ENCODE data around the gene CDH23.

Gene CDH23

DNA sequence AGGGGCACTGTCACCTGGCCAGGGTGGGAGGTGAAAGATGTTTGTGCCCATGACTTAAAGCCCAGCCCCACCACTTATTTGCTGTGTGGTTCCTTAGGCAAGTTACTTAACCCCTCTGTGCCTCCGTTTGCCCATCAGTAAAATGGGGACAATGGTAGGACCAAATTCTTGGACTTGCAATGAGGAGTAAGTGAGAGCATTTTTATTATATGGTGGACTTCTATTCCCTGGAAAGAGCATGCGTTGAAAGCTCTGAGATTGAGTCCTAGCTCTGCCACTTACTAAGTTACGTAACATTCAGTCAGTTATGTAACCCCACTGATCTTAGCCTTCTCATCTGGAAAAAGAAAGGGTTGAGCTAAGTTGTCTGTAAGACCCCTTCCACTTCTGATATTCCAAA lies 357.8 kb downstream of the CDH23 start:
- DNase-seq (ENCODE audit: low read depth, low spot score): no peak

DNA sequence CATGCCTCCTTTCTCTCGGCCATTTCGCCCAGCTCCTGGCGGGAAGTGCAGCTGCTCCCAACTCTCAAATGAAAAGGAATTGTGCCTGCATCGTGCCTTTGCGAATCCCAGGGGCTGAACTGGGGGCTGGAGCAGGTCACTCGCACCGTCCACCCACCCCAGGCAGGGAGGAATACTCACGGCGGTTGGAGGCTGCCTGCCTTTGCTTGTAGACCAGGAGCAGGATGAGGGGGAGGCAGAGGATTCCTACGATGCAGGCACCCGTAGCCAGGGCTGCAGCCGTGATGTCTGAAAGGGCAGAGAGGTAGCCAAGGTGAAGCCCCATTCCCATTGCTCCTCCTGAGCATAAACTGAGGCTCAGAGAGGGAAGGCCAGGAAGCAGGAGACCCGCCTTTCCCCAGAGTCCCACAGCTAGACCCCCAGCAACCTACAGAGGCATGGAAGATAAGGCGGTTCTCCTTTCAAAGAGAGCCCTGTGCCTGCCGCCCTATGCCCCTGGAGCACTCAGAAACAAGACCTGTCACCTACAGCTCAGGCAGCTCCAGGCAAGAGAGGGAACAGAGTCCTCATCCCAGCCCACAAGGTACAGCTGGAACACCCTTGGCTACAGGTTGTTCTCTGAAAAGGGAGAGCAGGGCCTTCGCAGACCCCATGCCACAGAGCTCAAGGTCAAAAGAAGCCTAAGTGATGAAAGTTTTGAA lies 358.6 kb downstream of the CDH23 start:
- DNase-seq (ENCODE audit: low read depth, low spot score): no peak

DNA sequence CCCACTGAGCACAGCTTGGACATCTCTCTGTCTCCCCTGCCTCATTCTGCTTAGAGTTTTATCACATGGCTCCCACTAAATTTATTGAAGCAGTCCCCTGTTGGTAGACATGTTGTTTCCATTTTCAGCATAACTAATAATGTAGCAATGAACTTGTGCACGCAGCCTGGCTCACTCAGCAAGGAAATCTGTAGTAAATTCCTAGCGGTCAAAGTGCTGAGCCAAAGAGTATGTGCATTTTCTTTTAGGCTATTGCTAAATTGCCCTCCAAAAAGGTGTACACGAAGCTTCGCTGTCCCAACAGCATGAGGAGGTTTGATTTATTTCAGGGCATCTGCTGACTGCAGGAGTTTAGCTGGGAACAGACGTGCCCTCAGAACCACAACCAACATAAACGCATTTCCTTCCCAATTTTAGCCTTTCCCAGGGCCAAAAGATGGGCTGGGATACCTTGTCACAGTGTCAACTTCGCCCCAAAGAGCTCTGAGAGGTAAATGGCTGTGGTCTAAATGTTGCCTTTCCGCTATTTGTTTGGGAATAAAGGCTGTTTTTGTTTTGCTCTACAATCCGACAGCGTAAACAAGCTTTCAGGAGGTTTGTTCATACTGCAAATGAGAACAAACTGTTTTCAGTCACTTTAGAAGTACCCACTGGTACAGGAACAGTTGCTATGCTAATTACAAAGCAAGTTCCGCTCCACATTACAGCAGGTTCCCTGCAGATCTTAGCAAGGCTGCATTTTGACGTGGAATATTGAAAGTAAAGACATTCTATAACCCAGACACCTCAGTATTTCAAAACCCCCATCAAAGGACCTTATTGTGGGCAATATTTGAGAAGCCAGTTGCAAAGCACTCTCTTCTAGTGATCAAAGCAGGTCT lies 359.8 kb downstream of the CDH23 start:
- no peak for DNase-seq (ENCODE audit: low read depth, low spot score)

DNA sequence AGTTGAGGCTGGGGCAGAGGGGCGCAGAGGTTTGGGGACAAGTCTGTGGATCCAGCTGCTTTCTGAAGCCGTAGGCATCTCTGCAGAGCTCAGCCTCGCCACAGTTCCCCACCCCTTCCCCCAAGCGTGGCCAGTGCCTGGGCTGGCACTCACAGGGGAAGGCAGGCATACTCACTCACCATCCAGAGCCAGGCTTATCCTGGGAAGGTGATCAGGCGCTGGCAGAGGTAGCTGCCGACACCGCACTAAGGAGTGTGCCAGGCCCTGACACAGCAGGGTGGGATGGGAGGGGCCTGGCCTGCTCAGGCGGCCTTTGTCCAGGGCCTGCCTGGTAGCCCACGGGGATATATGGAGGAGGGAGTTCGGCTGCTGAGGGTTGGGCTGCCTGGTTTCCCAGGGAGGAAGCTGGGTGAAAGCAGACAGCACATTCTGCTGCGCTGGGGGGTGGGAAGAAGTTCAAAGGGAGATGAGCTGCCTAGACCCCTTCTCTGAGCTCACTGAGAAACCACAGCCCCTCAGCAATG lies 360.7 kb downstream of the CDH23 start:
- no peak for DNase-seq (ENCODE audit: low read depth, low spot score)

DNA sequence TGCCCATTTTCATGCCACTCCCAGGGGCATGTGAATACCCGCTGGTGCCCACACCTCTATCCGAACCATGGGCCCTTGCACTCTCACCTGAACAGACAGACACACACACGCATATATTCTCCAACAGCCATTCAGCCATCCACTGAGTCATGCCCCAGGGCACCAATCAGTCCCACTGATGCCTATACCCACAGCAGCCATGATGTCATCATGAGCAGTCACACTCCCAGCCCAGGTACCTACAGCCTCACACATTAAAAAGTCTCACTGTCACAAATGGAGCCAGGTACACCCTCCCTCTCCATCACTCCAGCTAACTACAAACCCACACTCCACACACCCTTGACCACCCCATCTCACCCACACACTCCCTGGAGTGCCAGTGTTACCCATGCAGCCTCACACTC lies 364.4 kb downstream of the CDH23 start:
- no peak for DNase-seq (ENCODE audit: low read depth, low spot score)

DNA sequence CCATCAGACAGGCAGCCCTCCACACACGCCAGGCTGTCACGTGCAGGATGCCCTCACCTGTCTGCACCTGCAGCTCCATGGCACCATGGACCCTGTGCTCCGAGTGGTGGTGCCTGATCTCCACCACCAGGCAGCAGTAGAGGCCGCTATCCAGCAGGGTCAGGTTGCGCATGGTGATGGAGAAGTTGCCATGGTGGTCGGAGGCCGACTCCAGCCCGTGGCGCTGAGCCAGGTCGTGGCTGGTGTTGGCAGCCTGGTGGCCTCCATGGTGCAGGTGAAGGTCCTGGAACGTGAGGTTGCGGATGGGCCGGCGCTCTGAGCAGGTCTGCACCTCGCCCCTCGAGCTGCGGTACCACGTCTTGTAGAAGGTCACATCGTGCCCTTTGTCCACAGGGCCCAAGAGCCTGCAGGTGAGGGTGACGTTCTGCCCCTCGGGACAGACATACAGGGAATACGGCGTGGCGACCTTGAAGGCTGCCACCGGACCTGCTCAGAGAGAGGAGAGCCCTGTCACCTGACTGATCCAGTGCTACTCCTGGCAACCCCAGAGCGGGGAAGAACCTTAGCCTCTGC lies 364.9 kb downstream of the CDH23 start:
- no peak for DNase-seq (ENCODE audit: low read depth, low spot score)

DNA sequence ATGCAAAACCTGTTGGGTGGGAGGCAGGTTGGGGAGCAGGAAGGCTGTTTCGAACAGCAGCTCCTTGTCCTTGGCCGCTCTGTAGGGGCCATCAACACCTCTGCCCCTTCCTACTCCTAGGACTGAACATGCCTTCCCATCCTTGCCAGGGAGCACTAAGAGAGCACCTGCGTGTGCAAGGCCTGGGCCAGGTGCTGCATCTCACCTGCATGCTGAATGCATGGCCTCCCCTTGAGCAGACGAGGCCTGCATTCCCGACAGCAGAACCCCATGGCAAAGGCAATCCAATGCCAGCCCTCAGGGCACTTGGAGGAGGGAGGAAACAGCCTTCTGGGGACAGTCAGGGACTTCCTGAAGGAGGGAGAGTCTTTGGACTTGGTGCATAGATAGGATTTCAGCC lies 365.6 kb downstream of the CDH23 start:
- DNase-seq (ENCODE audit: low read depth, low spot score): no peak

DNA sequence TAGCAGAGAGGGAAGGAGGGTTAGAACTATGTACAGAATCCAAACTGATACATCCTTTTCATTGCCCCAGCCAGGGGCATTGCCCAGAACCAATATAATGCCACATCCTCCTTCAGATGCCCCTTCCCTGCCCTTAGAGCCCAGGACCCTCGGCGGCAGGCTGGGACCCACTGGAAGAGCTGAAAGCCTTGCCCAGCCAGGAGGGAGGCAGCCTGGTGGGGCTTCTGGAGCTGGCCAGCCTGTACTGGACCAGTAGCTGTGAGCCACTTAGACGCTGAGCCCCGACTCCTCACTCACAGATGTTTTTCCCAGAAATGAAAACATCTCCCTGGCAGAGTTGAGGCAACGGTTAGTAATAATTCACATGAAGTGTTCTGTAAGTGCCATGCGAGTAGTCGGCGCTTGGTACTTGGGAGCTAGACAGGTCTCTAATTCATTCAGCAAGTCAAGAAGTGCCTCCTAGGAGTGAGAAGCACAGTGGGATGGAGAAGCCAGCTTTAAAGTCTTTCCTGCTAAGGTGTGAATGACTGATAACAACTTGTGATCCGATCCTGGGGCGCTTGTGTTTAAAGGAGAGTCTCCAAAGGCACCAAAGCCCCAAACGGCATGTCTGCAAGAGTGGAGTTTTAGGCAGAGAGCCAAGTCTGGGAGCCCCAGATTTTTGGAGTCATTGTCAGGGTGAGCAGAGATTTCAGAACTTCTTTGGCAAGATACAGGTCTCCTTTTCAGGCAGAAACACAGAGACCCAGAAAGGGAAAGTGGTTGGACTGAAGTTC lies 366.8 kb downstream of the CDH23 start:
- DNase-seq (ENCODE audit: low read depth, low spot score): no peak

DNA sequence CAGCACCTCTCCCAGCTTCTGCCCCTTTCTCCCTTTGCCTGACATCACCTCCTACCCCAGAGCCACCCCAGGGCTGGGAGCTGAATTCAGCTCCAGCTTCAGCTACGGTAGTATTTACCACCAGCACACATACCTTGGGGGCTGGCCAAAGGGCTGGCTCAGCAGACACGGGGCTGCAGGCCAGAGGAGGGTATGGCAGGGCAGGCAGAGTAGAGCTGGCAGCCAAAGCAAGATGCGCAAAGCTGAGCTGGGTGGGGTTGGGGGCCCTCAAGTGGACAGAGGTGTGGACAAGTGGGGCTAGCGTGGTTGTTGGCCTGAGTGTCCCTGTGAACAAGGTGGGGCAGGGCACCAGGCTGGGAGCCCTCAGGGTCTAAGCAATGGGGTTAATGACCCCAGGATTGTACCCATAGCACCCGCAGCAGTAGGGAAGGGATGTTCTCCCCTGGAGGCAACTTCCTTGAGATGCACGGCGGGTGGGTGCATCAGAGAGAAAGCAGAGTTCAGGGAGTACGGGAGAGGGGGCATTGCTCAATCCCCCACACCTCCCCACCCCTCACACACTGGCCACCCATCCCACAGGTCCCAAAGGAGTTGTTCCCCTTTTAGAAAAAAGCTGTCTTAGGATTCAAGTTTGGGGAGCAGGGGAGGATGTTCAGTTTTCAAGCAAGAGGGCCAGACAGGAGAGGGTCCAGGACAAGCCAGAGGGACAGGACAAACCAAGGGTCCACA lies 368.6 kb downstream of the CDH23 start:
- no peak for DNase-seq (ENCODE audit: low read depth, low spot score)

DNA sequence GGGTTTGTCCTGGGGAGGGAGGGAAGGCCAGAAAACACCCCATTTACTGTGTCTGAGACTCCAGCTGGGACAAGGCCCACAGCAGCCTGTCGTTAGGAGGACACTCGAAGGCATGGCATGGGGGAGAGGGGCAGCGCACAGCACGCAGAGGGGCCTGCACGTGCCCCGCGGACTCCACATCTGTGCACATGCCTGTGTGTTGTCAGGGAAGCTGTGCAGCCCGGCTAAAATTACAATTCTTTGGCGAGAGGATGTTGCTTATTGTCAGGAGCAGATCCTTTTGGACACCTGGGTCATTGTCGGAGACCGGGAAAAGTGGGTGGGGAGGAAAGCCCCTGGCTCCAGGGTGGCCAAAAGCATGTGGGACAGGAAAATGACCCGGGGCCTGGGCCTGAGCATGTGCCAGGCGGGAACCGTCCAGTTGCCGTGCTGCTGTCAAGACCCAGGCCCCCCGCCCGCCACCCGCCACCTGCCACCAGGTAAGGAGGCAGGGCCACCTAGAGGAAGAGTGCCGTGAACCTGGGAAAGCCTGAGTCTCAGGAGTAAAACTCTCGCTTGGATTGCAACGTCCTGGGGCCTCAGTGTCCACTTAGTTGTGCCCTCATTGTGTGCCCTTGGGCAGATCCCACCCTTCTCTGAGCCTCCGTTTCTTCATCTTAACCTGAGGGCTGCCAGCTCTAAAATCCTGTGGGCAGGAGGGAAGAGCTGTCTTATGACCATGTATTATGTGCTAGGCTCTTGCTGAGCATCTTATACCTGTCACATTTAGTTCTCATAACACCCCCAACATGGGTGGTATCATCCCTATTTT lies 369.4 kb downstream of the CDH23 start:
- DNase-seq (ENCODE audit: low read depth, low spot score): no peak

DNA sequence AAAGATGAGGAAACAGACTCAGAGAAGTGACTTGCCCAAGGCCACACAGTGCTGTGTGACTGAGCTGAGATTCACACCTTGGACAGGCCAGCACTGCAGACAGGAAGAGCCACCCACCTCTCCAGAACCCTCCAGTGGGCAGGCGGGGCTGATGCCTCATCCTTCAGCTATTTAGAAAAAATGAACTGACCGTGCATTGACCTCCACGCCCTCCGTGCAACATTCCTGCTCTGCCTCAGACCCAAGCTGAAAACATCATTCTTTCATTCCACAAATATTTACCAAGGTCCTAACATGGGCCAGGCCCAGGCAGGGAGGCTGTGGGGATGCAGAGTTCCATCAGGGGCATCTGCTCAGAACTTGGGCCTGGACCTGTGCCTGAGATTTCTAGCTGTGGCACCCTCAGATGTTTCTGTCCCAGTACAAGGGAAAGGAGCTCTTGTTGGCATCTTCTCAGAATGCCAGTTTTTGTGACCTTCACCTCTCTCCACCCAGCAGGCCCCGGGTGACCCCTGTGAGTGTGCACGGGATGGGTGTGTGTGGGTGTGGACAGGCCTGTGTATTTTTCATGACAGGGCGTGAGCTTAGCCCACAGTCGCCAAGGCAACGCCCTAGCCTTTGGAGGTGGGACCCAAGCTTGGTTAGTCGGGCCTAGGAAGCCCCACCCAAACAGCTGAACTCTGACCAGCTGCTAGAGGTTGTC lies 370.1 kb downstream of the CDH23 start:
- DNase-seq (ENCODE audit: low read depth, low spot score): no peak

DNA sequence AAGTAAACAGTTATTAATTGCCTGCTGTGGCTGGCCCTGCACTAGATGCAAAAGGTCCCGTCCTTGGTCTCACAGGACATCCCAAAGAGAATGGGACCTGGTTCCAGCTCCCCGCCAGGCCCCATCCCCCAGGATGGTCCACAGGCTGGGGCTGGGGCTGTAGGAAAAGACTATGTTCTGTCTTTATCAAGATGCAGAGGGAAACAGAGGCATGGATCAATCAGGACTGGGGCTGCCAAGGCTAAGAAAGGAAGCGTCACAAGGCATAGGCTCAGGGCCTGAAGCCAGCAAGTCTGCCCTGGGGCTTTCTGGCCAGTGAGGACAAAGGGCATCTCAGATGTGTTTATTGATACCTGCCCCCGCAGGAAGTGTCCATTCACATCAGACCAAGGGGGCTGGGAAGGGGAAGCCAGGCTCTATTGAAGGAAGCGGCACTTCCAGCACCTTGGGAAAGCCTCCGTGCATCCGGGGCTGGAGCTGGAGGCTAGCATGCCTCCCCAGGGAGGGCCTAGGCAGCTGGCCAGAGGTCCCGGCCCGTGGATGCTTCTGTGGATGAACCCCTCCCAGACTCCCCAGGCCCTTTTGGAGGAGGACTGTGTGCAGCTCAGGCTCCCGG lies 370.8 kb downstream of the CDH23 start:
- DNase-seq (ENCODE audit: low read depth, low spot score): no peak

DNA sequence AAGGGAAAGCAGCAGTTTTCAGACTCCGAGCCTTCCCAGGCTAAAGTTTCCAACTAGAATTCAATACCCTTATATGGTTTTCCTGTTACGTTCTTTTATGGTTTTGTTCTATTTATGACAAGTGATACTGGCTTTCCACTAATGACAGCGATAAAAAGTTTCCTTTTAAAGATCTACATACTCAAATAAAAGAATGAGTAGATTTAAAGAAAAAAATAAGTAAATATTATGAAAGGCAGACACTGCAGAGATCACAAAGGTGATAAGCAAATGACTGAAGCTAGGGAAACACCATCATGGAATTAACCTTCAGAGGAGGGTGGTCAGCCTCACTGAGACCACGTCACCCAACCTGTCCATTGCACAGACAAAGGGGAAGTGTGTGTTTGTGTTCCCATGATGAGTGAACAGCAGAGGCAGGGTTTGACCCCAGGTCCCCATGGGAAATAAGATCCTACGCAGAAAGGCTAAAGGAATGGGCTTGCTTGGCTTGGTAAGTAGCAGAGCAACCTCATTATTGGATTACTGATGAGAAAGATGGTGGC lies 372.6 kb downstream of the CDH23 start:
- DNase-seq (ENCODE audit: low read depth, low spot score): no peak

DNA sequence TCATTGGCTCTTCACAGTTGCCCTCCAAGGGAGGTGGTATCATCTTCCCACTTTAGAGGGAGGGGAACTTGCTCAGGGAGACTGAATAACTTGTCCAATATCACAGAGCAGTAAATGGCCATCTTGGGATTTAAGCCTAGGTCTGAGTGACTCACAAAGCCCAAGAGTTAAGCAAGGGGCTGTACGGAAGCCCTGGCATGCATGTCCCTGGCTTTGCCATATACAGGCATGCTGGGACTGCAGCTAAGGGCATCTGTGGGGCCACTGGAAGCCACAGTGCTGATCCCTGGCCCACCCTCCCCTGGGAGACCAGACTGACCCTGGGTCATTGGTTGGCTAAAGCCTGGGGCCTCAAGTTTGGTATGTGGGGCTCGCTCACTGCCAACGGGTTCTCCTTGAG lies 373.5 kb downstream of the CDH23 start:
- DNase-seq (ENCODE audit: low read depth, low spot score): no peak

DNA sequence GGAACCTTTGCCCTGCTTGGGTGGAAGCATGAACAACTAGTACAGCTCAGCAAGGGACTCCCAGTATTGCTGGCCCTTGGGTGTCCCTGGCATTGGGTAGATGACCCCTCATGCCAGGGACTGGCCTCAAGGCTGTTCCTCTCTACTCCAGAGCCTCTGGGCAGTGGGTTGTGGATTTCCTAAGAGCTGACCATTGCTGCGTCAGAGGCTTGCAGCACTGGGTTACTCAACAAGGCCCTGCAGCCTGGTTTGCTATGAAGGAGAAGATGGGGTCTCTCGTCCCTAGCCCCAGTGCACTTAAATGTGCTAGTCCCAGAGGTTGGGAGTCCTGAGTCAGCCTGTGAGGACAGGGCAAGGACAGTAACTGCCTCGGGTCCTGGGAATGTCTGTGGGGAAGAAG lies 374.1 kb downstream of the CDH23 start:
- DNase-seq (ENCODE audit: low read depth, low spot score): no peak

DNA sequence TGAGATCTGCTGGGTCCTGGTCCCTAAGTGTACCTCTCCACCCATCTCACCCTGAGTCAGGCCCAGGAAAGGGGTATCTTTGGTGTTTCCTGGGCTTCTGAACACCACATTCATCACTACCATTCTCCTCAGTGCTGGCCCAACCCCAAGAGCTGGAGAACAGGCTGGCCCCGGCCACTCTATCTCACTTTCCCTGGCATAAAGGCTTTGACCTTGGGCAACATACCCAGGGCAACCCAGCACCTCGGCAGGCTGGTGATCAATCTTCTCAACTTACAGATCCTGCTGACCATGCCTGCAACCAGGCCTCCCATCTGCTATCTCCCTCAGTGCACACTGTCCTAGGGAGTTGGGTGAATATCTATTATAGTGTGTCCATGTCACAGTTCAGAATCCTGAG lies 374.5 kb downstream of the CDH23 start:
- no peak for DNase-seq (ENCODE audit: low read depth, low spot score)

DNA sequence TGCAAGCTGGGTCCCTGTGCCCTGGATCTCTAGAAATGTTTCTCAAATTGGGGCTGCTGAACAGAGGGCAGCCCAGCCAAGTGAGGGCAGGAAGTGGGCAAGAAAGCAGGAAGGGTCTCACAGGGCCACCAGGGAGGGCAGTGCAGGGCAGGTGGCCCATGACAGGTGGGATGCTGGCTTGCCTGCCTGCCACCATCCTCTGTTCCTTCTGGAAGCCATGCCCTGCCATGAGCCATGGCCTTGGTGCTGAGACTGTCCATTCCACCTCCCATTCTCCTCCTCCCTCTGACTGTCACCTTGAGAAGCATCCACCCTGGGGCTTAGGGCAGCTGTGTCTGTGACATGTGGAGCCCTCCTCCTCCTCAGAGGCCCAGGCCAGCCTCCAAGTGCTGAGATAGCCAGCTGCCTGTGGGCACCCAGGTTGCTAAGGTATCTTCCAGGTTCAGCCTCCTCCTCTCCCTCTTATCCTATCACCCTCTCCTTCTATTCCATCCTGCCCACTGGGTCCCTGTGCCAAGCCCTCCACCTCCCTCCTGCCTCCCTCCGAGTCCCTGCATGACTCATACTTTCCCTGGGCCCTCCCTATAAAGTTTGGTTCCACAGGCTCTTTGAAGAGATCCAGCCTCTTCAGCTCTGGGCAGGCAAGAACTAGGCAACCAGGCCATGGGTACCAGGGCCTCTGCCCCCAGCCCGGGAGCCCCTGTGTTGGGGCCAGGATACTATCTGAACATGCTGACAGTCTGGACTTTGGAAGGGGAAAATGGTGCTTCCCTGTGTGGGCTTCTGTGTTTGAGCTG lies 375.3 kb downstream of the CDH23 start:
- DNase-seq (ENCODE audit: low read depth, low spot score): no peak

DNA sequence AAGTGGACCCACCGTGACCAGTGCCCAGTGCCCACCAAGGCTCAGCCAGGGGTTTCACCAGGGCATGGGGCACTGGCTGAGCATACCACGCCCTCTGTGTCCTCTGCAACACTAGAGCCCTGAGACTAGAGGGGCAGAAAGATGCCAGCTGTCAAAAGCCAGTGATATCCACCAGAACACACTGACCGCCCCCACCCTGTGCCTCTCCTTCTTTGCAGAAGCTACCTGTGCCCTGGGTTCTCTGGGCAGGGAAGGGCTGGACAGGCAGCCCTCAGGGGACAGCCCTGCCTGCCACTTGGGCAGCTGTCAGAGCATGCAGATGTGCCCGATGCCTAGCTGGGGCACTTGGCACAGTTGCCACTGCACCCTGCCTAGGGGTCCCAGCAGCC lies 376.1 kb downstream of the CDH23 start:
- no peak for DNase-seq (ENCODE audit: low read depth, low spot score)
